Measurements from ENCODE around the gene SULF2.

Gene SULF2

GRCh38 chr20:47699818-47700217, 85.5 kb downstream of the SULF2 start:
- H3K4me3 ChIP-seq (ENCODE audit: low read length), result no peak overlapping the region
- TF ChIP-seq CTCF (conservative IDR thresholded peaks at IDR 0.05; ENCODE audit: low read depth, low read length), result no peak
- DNase-seq (ENCODE audit: low read depth), result no peak

GRCh38 chr20:47698142-47698541, 87.1 kb downstream of the SULF2 start:
- TF ChIP-seq CTCF (conservative IDR thresholded peaks at IDR 0.05; ENCODE audit: low read depth, low read length), result no peak
- no peak overlapping the region for H3K4me3 ChIP-seq (ENCODE audit: low read length)
- DNase-seq (ENCODE audit: low read depth), result no peak

GRCh38 chr20:47696856-47697255, 88.4 kb downstream of the SULF2 start:
- H3K4me3 ChIP-seq (ENCODE audit: low read length), result no peak overlapping the region
- no peak for TF ChIP-seq CTCF (conservative IDR thresholded peaks at IDR 0.05; ENCODE audit: low read depth, low read length)
- no peak for DNase-seq (ENCODE audit: low read depth)

GRCh38 chr20:47694021-47694818, 91.1 kb downstream of the SULF2 start:
- no peak overlapping the region for H3K4me3 ChIP-seq (ENCODE audit: low read length)
- no peak for TF ChIP-seq CTCF (conservative IDR thresholded peaks at IDR 0.05; ENCODE audit: low read depth, low read length)
- DNase-seq (ENCODE audit: low read depth), result no peak

GRCh38 chr20:47691625-47692024, 93.7 kb downstream of the SULF2 start:
- H3K4me3 ChIP-seq (ENCODE audit: low read length), result no peak overlapping the region
- no peak for DNase-seq (ENCODE audit: low read depth)
- no peak for TF ChIP-seq CTCF (conservative IDR thresholded peaks at IDR 0.05; ENCODE audit: low read depth, low read length)

- DNase-seq (ENCODE audit: low read depth), result no peak
- no peak for TF ChIP-seq CTCF (conservative IDR thresholded peaks at IDR 0.05; ENCODE audit: low read depth, low read length)
- no peak overlapping the region for H3K4me3 ChIP-seq (ENCODE audit: low read length)
These were observed 95.5 kb downstream of the SULF2 start for GRCh38 chr20:47689731-47690130.
